ENCODE results near the gene ADGRG3. TPM values are rescaled to one million over a fixed set of nuclear protein-coding genes. Genes with fewer than 3 reads are reported as not detected.

ADGRG3 gene
- total and polyA plus RNA-seq, 2 of the 8 experiments (the other 6 are each of a cell fraction or from before 2014, with no cell fraction given): 0.28 to 0.98 TPM

- no peak for FAIRE-seq
- H2AK5ac ChIP-seq (ENCODE audit: low read depth, low read length): no peak overlapping the region
Observed at GRCh38 chr16:57724531-57724930, 56.4 kb downstream of the ADGRG3 start.

More at GRCh38 chr16:57724531-57724930, 56.4 kb downstream of the ADGRG3 start:
- no peak overlapping the region for H3K18ac ChIP-seq (ENCODE audit: extremely low read depth, low read length)
- H3K27ac ChIP-seq (ENCODE audit: low read depth, low read length): no peak overlapping the region
- DNase-seq (ENCODE audit: low read depth in 1 of 2, low spot score in 2 of 2): no peak
- no peak overlapping the region for H3K14ac ChIP-seq (ENCODE audit: insufficient read length)
- H3K23me2 ChIP-seq (ENCODE audit: low read depth, low read length): peaks cover 9% of the 10 kb centered on the region; the same call in 1 of the 2 replicates
- H2BK20ac ChIP-seq (ENCODE audit: low read length): no peak overlapping the region
- TF ChIP-seq POLR2A (IDR thresholded peaks at IDR 0.05; ENCODE audit: control extremely low read depth in 1 of 2, low read depth in 2 of 2, low read length in 2 of 2): no peak
- H3K4me3 ChIP-seq (ENCODE audit: extremely low read depth in 1 of 4, insufficient read depth in 2 of 4, low read depth in 3 of 4, low read length in 4 of 4): no peak overlapping the region
- no peak overlapping the region for H3K4ac ChIP-seq (replicated peaks; ENCODE audit: insufficient read length, low read depth, low read length)
- no peak overlapping the region for H3K9ac ChIP-seq (replicated peaks in 1 of 4; ENCODE audit: extremely low read depth in 1 of 4, low read depth in 3 of 4, low read length in 3 of 4)
- H3K9me3 ChIP-seq (ENCODE audit: insufficient read depth in 2 of 2, low read depth in 1 of 2, low read length in 1 of 2): no peaks in the 10 kb centered on the region
- H4K5ac ChIP-seq (ENCODE audit: insufficient read length, low read depth, low read length): no peak overlapping the region
- WGBS, 2 experiments (ENCODE audit: extremely low coverage in 1 of 2, insufficient coverage in 1 of 2, insufficient read length in 1 of 2, insufficient replicate concordance in 2 of 2, low coverage in 1 of 2, low lambda C conversion rate in 2 of 2, missing lambda C conversion rate in 1 of 2): 91% methylated on average over 15 of the region's 15 CpGs; no CpG with 5 or more reads in 1 of the 2 experiments
- no peak overlapping the region for H3K23ac ChIP-seq (ENCODE audit: insufficient read length)
- H3K27me3 ChIP-seq (replicated peaks in 1 of 4; ENCODE audit: control insufficient read depth in 3 of 4, extremely low read depth in 1 of 4, insufficient read depth in 3 of 4, low read length in 3 of 4): no peaks in the 10 kb centered on the region; a peak in 1 of 7 replicates
- H2BK12ac ChIP-seq (ENCODE audit: low read depth, low read length): no peak overlapping the region
- no peak overlapping the region for H2BK15ac ChIP-seq (ENCODE audit: low read length)
- H4K91ac ChIP-seq (replicated peaks; ENCODE audit: insufficient read length, low read length): no peak overlapping the region
- H3K4me2 ChIP-seq (ENCODE audit: insufficient read depth in 1 of 2, low read depth in 2 of 2, low read length in 2 of 2): no peak overlapping the region
- H4K8ac ChIP-seq (ENCODE audit: extremely low read depth, insufficient read depth, low read length): no peak overlapping the region
- no peak overlapping the region for H2AFZ ChIP-seq (ENCODE audit: low read length)
- CTCF ChIA-PET (ENCODE audit: partially characterized antibody): interaction anchor here (0.7 to 6.6 kb wide), 13 partner anchors 12 to 308 kb away, joined by 3 to 48 read pairs (median 4); no protein-coding TSS in a partner anchor
- H3K36me3 ChIP-seq (ENCODE audit: control insufficient read depth in 2 of 4, insufficient read depth in 4 of 4, low read length in 3 of 4): no peaks in the 10 kb centered on the region
- H3K79me2 ChIP-seq (ENCODE audit: control insufficient read depth in 1 of 2, insufficient read depth in 2 of 2, low read length in 2 of 2): no peaks in the 10 kb centered on the region
- no peak overlapping the region for H2BK5ac ChIP-seq (ENCODE audit: low read depth, low read length)
- H4K20me1 ChIP-seq (replicated peaks in 1 of 2; ENCODE audit: control insufficient read depth in 1 of 2, insufficient read depth in 2 of 2, low read length in 2 of 2): peaks cover 0 to 3% of the 10 kb centered on the region in 2 experiments
- POLR2A ChIA-PET (ENCODE audit: partially characterized antibody): interaction anchor here (1.7 to 3.2 kb wide), 2 partner anchors 11 to 18 kb away, joined by 3 to 22 read pairs; partner anchors contain the start of gene KATNB1
- H3K4me1 ChIP-seq (replicated peaks in 1 of 4; ENCODE audit: control insufficient read depth in 3 of 4, insufficient read depth in 4 of 4, low read length in 3 of 4): no peaks in the 10 kb centered on the region
- H3K56ac ChIP-seq (replicated peaks; ENCODE audit: insufficient read length, low read depth, low read length): no peak overlapping the region
- no peak overlapping the region for H2BK120ac ChIP-seq (replicated peaks; ENCODE audit: low read depth, low read length)
- H3K79me1 ChIP-seq (ENCODE audit: low read depth, low read length): no peaks in the 10 kb centered on the region
